Left lung (tissue), 10 donors: ENCODE measurements around the gene PASK. TPM values are rescaled to one million over a fixed set of nuclear protein-coding genes. Genes with fewer than 3 reads are reported as not detected.

Source experiments
- ATAC-seq: fragments of 200-7000 bp; cut with Tn5 transposase; one replicate; pipeline ENCODE4 v1.9.1; 2020; ENCODE audit warnings: moderate library complexity
- DNase-seq, 4 donors: peaks; one replicate each; pipeline ENCODE4 v3.0.0-alpha.2; 2013 to 2020
- H3K27ac ChIP-seq, 2 donors: fragments of 200-600 bp; sonication (generic) in 1 of 2; one replicate each; pipeline versions ENCODE4 v1.5.0 to v1.8.0; 2020 to 2021
- H3K27me3 ChIP-seq, 2 donors: fragments of 200-600 bp; sonication (generic) in 1 of 2; one replicate each; pipeline versions ENCODE4 v1.5.0 to v1.8.0; 2020 to 2021
- H3K36me3 ChIP-seq, 2 donors: fragments of 200-600 bp; sonication (generic) in 1 of 2; one replicate each; pipeline versions ENCODE4 v1.5.0 to v1.8.0; 2020 to 2021
- H3K4me1 ChIP-seq, 2 donors: fragments of 200-600 bp; one replicate each; pipeline ENCODE4 v1.8.0; 2021
- H3K4me3 ChIP-seq, 2 donors: fragments of 200-600 bp; sonication (generic) in 1 of 2; one replicate each; pipeline versions ENCODE4 v1.5.0 to v1.8.0; 2020 to 2021; ENCODE audit warnings: mild to moderate bottlenecking in 1 of 2
- H3K9me3 ChIP-seq, 2 donors: fragments of 200-600 bp; sonication (generic) in 1 of 2; one replicate each; pipeline versions ENCODE4 v1.5.0 to v1.8.0; 2020 to 2021
- CTCF ChIP-seq, 2 donors: fragments of 200-600 bp; sonication (generic) in 1 of 2; IDR thresholded peaks; one replicate each; pipeline versions ENCODE4 v1.5.0 to v1.8.0; 2021; ENCODE audit warnings: antibody characterized with exemption in 2 of 2
- intact Hi-C, 2 donors: fragments of 100-400 bp; cut with DNase I; formaldehyde crosslinking; loops; one replicate each; pipeline versions ENCODE4 v1.11.2 to v1.14.2; 2022
- polyA plus RNA-seq, 6 donors: library from polyadenylated mRNA; unstranded; fragments of 120-200 nt; gene quantifications; one replicate each; pipeline ENCODE4 v1.2.1, GENCODE V29; 2013; ENCODE audit not compliant: insufficient read length in 6 of 6
- total RNA-seq, 2 donors: library from RNA; stranded (reverse); fragmentation: NEBNext Ultra II Directional; extraction: Animal tissue kit (Norgen Biotek cat#: 25700); gene quantifications; one replicate each; pipeline ENCODE4 v1.2.1, GENCODE V29; 2021
- donor health status: DM: no; HTN: yes; CAD: no.
- donor health status: DM: no; HTN: no; CAD: no.

Gene PASK
- total and polyA plus RNA-seq, 8 donors: 12.7 to 24.8 (median 21.0) TPM

GRCh38 chr2:241080405-241081189 is 68.7 kb downstream of the PASK start:
- no peaks in the 10 kb centered on the region for H3K9me3 ChIP-seq
- DNase-seq: no peak
- H3K4me1 ChIP-seq: peaks cover 0 to 11% of the 10 kb centered on the region in 2 donors
- no peaks in the 10 kb centered on the region for H3K27me3 ChIP-seq
- peaks cover 0 to 5% of the 10 kb centered on the region in 2 donors for H3K36me3 ChIP-seq
- H3K4me3 ChIP-seq: no peak overlapping the region
- ATAC-seq: peak; percentile 4
- no peak overlapping the region for H3K27ac ChIP-seq
- no peak for TF ChIP-seq CTCF (IDR thresholded peaks at IDR 0.05)
- intact Hi-C loops: no loop called here

GRCh38 chr2:241074901-241075540 is 74.3 kb downstream of the PASK start:
- Histone ChIP-seq H3K27me3 (no peaks in the 10 kb centered on the region), H3K27ac (no peak overlapping the region), H3K36me3 (peaks cover 0 to 50% of the 10 kb centered on the region in 2 donors), H3K9me3 (no peaks in the 10 kb centered on the region), H3K4me1 (peaks cover 0 to 5% of the 10 kb centered on the region in 2 donors), H3K4me3 (no peak overlapping the region)
- TF ChIP-seq CTCF (IDR thresholded peaks at IDR 0.05): no peak
- intact Hi-C loops: loop anchor here in 1 of 2 donors (5.0 kb wide), 1 partner anchor 223 kb away; no protein-coding TSS in a partner anchor
- ATAC-seq: no peak
- DNase-seq: no peak

- no peak for TF ChIP-seq CTCF (IDR thresholded peaks at IDR 0.05)
- Histone ChIP-seq H3K4me1 (peaks cover 0 to 5% of the 10 kb centered on the region in 2 donors), H3K27ac (no peak overlapping the region), H3K27me3 (no peaks in the 10 kb centered on the region), H3K9me3 (no peaks in the 10 kb centered on the region), H3K4me3 (no peak overlapping the region), H3K36me3 (peaks cover 0 to 53% of the 10 kb centered on the region in 2 donors)
- DNase-seq (no peak), ATAC-seq (peak; percentile 51)
- intact Hi-C loops: no loop called here
Measured at GRCh38 chr2:241074065-241074818, 75.0 kb downstream of the PASK start.

GRCh38 chr2:241073166-241074064 is 75.9 kb downstream of the PASK start:
- Histone ChIP-seq H3K4me3 (no peak overlapping the region), H3K27me3 (no peaks in the 10 kb centered on the region), H3K27ac (no peak overlapping the region), H3K36me3 (peaks cover 0 to 60% of the 10 kb centered on the region in 2 donors), H3K9me3 (no peaks in the 10 kb centered on the region), H3K4me1 (peaks cover 0 to 1% of the 10 kb centered on the region in 2 donors)
- ATAC-seq (no peak), DNase-seq (no peak)
- TF ChIP-seq CTCF (IDR thresholded peaks at IDR 0.05): no peak
- intact Hi-C loops: no loop called here
